ENCODE data around the gene ERN2. TPM values are rescaled to one million over a fixed set of nuclear protein-coding genes. Genes with fewer than 3 reads are reported as not detected.
A peak's percentile ranks its signal among the peaks of the same experiment; 100 is the strongest.
"Not testable (repeated sequence)": the region's sequence is repeated elsewhere in the genome, so short reads cannot be mapped to it uniquely, and the experiment has no call there.

Gene ERN2
- total and polyA plus RNA-seq, 5 experiments from 2014 or later, result not detected

GRCh38 chr16:23737423-23738028, 24.5 kb upstream of the ERN2 start:
- H3K9me3 Mint-ChIP-seq, H3K36me3 Mint-ChIP-seq, H3K4me1 Mint-ChIP-seq, POLR2A ChIA-PET, DNase-seq, ATAC-seq, H3K4me3 Mint-ChIP-seq, H3K27ac Mint-ChIP-seq: not testable (repeated sequence)
- peaks cover 3 to 21% (median 11%) of the 10 kb centered on the region in 5 donors for H3K27me3 Mint-ChIP-seq

GRCh38 chr16:23734176-23734893, 21.3 kb upstream of the ERN2 start:
- Mint-ChIP-seq H3K4me1 (peaks cover 0 to 4% (median 1%) of the 10 kb centered on the region in 4 donors), H3K27me3 (peaks cover 6 to 30% (median 11%) of the 10 kb centered on the region in 5 donors), H3K36me3 (no peaks in the 10 kb centered on the region), H3K27ac (peak overlapping the region in 1 of 10 donors; percentile 73), H3K4me3 (no peak overlapping the region), H3K9me3 (no peaks in the 10 kb centered on the region)
- POLR2A ChIA-PET, result no interaction called here
- ATAC-seq (no peak), DNase-seq (no peak)

- Mint-ChIP-seq H3K4me1 (peaks cover 2 to 6% (median 2%) of the 10 kb centered on the region in 4 donors), H3K9me3 (no peaks in the 10 kb centered on the region), H3K36me3 (no peaks in the 10 kb centered on the region), H3K27ac (no peak overlapping the region), H3K27me3 (peaks cover 9 to 32% (median 14%) of the 10 kb centered on the region in 5 donors), H3K4me3 (no peak overlapping the region)
- ATAC-seq, result no peak
- no peak for DNase-seq
- POLR2A ChIA-PET, result no interaction called here
Measured at GRCh38 chr16:23729503-23730424, 16.7 kb upstream of the ERN2 start.

- H3K27ac Mint-ChIP-seq, result no peak overlapping the region
- no peak for DNase-seq
- H3K9me3 Mint-ChIP-seq, result peaks cover 0 to 6% (median 3%) of the 10 kb centered on the region in 9 donors
- POLR2A ChIA-PET, result no interaction called here
- H3K4me3 Mint-ChIP-seq, result no peak overlapping the region
- H3K27me3 Mint-ChIP-seq, result peaks cover 11 to 42% (median 16%) of the 10 kb centered on the region in 5 donors
- peaks cover 2 to 6% (median 3%) of the 10 kb centered on the region in 4 donors for H3K4me1 Mint-ChIP-seq
- ATAC-seq, result no peak
- peaks cover under 1 to 3% (median 1%) of the 10 kb centered on the region in 3 donors for H3K36me3 Mint-ChIP-seq
Measured at GRCh38 chr16:23728112-23728477, 15.1 kb upstream of the ERN2 start.

- Mint-ChIP-seq H3K27ac (no peak overlapping the region), H3K27me3 (peaks cover 15 to 37% (median 21%) of the 10 kb centered on the region in 5 donors), H3K4me1 (peaks cover 2 to 6% (median 4%) of the 10 kb centered on the region in 4 donors), H3K4me3 (no peak overlapping the region), H3K9me3 (peaks cover 0 to 18% (median 9%) of the 10 kb centered on the region in 9 donors), H3K36me3 (peaks cover 4 to 8% (median 4%) of the 10 kb centered on the region in 3 donors)
- DNase-seq, result no peak
- ATAC-seq, result no peak
- POLR2A ChIA-PET, result no interaction called here
Measured at GRCh38 chr16:23726710-23727109, 13.7 kb upstream of the ERN2 start.

GRCh38 chr16:23724785-23725131, 11.7 kb upstream of the ERN2 start:
- H3K36me3 Mint-ChIP-seq, result peaks cover 4 to 12% (median 4%) of the 10 kb centered on the region in 3 donors
- H3K4me1 Mint-ChIP-seq, result peaks cover 2 to 6% (median 4%) of the 10 kb centered on the region in 4 donors
- ATAC-seq (no peak), DNase-seq (no peak)
- peaks cover 14 to 33% (median 22%) of the 10 kb centered on the region in 5 donors for H3K27me3 Mint-ChIP-seq
- POLR2A ChIA-PET, result no interaction called here
- no peak overlapping the region for H3K27ac Mint-ChIP-seq
- H3K9me3 Mint-ChIP-seq, result peaks cover 0 to 29% (median 10%) of the 10 kb centered on the region in 9 donors
- no peak overlapping the region for H3K4me3 Mint-ChIP-seq

GRCh38 chr16:23724096-23724784, 11.2 kb upstream of the ERN2 start:
- no peak for DNase-seq
- POLR2A ChIA-PET, result no interaction called here
- Mint-ChIP-seq H3K27me3 (peaks cover 13 to 28% (median 17%) of the 10 kb centered on the region in 5 donors), H3K4me3 (no peak overlapping the region), H3K9me3 (peaks cover 0 to 29% (median 10%) of the 10 kb centered on the region in 9 donors), H3K27ac (no peak overlapping the region), H3K36me3 (peaks cover 4 to 12% (median 4%) of the 10 kb centered on the region in 3 donors), H3K4me1 (peaks cover 2 to 6% (median 4%) of the 10 kb centered on the region in 4 donors)
- no peak for ATAC-seq

- H3K4me3 Mint-ChIP-seq, POLR2A ChIA-PET, ATAC-seq, H3K4me1 Mint-ChIP-seq, H3K27ac Mint-ChIP-seq, DNase-seq: not testable (repeated sequence)
- H3K9me3 Mint-ChIP-seq, result peaks cover 0 to 29% (median 10%) of the 10 kb centered on the region in 9 donors
- peaks cover 14 to 28% (median 16%) of the 10 kb centered on the region in 5 donors for H3K27me3 Mint-ChIP-seq
- peaks cover 4 to 12% (median 4%) of the 10 kb centered on the region in 3 donors for H3K36me3 Mint-ChIP-seq
Measured at GRCh38 chr16:23722613-23723240, 9.7 kb upstream of the ERN2 start.

- Mint-ChIP-seq H3K36me3 (peaks cover 0 to 5% (median 4%) of the 10 kb centered on the region in 3 donors), H3K27me3 (peaks cover 22 to 56% (median 38%) of the 10 kb centered on the region in 5 donors), H3K4me1 (peaks cover 0 to 6% (median 0%) of the 10 kb centered on the region in 4 donors), H3K9me3 (peaks cover 0 to 9% (median 0%) of the 10 kb centered on the region in 9 donors), H3K27ac (no peak overlapping the region), H3K4me3 (no peak overlapping the region)
- DNase-seq (no peak), ATAC-seq (no peak)
- POLR2A ChIA-PET, result no interaction called here
Measured at GRCh38 chr16:23716484-23716883, 3.5 kb upstream of the ERN2 start.

GRCh38 chr16:23711785-23712184, 1.2 kb downstream of the ERN2 start:
- Mint-ChIP-seq H3K36me3 (peaks cover 0 to 18% (median 5%) of the 10 kb centered on the region in 3 donors), H3K27me3 (peaks cover 14 to 55% (median 44%) of the 10 kb centered on the region in 5 donors), H3K4me3 (no peak overlapping the region)

GRCh38 chr16:23710504-23710903, 2.5 kb downstream of the ERN2 start:
- H3K27me3 Mint-ChIP-seq, result peaks cover 12 to 57% (median 51%) of the 10 kb centered on the region in 5 donors
- H3K36me3 Mint-ChIP-seq, result peaks cover 0 to 18% (median 5%) of the 10 kb centered on the region in 3 donors
- H3K4me1 Mint-ChIP-seq, result peaks cover 0 to 6% (median 0%) of the 10 kb centered on the region in 4 donors
- POLR2A ChIA-PET, result no interaction called here
- no peak overlapping the region for H3K27ac Mint-ChIP-seq
- ATAC-seq, result no peak
- DNase-seq, result no peak
- no peak overlapping the region for H3K4me3 Mint-ChIP-seq
- peaks cover 0 to 21% (median 5%) of the 10 kb centered on the region in 9 donors for H3K9me3 Mint-ChIP-seq

More at GRCh38 chr16:23711785-23712184, 1.2 kb downstream of the ERN2 start:
- DNase-seq (no peak), ATAC-seq (no peak)
- Mint-ChIP-seq H3K27ac (no peak overlapping the region), H3K9me3 (peaks cover 0 to 21% (median 5%) of the 10 kb centered on the region in 9 donors), H3K4me1 (peaks cover 0 to 6% (median 0%) of the 10 kb centered on the region in 4 donors)
- POLR2A ChIA-PET, result no interaction called here

All from naive thymus-derived CD8-positive, alpha-beta T cell (primary cell).